Caco-2 (cell line): ENCODE results near the gene ARPC2. TPM values are rescaled to one million over a fixed set of nuclear protein-coding genes. Genes with fewer than 3 reads are reported as not detected.

Experiments
- BruUV-seq: library from RNA; stranded (reverse); fragments of 400-500 nt; replicated peaks from 2 replicates; lab custom pipeline; 2021; lab: Mats Ljungman, UMichigan
- CTCF ChIA-PET: fragments of 300-600 bp; sonication (Branson Sonifier 250); formaldehyde crosslinking; loops from one replicate; lab custom pipeline; 2022; ENCODE audit warnings: antibody characterized with exemption; lab: Charles Lee
- POLR2A ChIA-PET: fragments of 300-600 bp; sonication (Branson Sonifier 250); formaldehyde crosslinking; loops from one replicate; lab custom pipeline; 2022; ENCODE audit warnings: antibody characterized with exemption; lab: Charles Lee
- DNase-seq, 2 experiments: peaks; one replicate each; pipeline versions ENCODE4 v3.0.0 to v3.0.0-alpha.2; 2020 to 2022
- H3K27me3 ChIP-seq: replicated peaks from 2 replicates; pipeline ENCODE4 v1.6.0; 2011; ENCODE audit warnings: low read length; ENCODE audit not compliant: control insufficient read depth, insufficient read depth
- H3K36me3 ChIP-seq: 2 replicates; pipeline ENCODE4 v1.5.1; 2011; ENCODE audit warnings: low read length; ENCODE audit not compliant: control insufficient read depth, insufficient read depth
- H3K4me1 ChIP-seq: fragments of 250-450 bp; sonication (Bioruptor Pico); 2 replicates; pipeline ENCODE4 v1.5.1; 2020; ENCODE audit warnings: mild to moderate bottlenecking
- H3K4me3 ChIP-seq: 2 replicates; pipeline ENCODE4 v1.5.1; 2011; ENCODE audit warnings: low read depth, mild to moderate bottlenecking, control low read depth, low read length
- H3K9me3 ChIP-seq: fragments of 250-450 bp; sonication (Bioruptor Pico); 2 replicates; pipeline ENCODE4 v1.5.1; 2020; ENCODE audit warnings: mild to moderate bottlenecking, moderate library complexity
- H3K27ac Mint-ChIP-seq: one replicate; pipeline ENCODE4 v1.8.0; 2022; ENCODE audit warnings: mixed read lengths; ENCODE audit not compliant: unreplicated experiment
- H3K27me3 Mint-ChIP-seq: one replicate; pipeline ENCODE4 v1.8.0; 2022; ENCODE audit warnings: mixed read lengths; ENCODE audit not compliant: insufficient read depth, unreplicated experiment
- H3K36me3 Mint-ChIP-seq: one replicate; pipeline ENCODE4 v1.8.0; 2022; ENCODE audit warnings: mild to moderate bottlenecking, mixed read lengths; ENCODE audit not compliant: insufficient read depth, unreplicated experiment
- H3K4me1 Mint-ChIP-seq: one replicate; pipeline ENCODE4 v1.8.0; 2022; ENCODE audit warnings: low read depth, mixed read lengths; ENCODE audit not compliant: unreplicated experiment
- H3K4me3 Mint-ChIP-seq: one replicate; pipeline ENCODE4 v1.8.0; 2022; ENCODE audit warnings: mild to moderate bottlenecking, moderate library complexity, mixed read lengths; ENCODE audit not compliant: unreplicated experiment
- H3K9me3 Mint-ChIP-seq: one replicate; pipeline ENCODE4 v1.8.0; 2022; ENCODE audit warnings: mixed read lengths; ENCODE audit not compliant: unreplicated experiment
- intact Hi-C: fragments of 100-400 bp; cut with micrococcal nuclease; formaldehyde crosslinking; loops from one replicate; pipeline ENCODE4 v1.10.0; 2022; ENCODE audit not compliant: unreplicated experiment
- microRNA-seq: library from miRNA; unstranded; fragments of <30 nt; microRNA quantifications from one replicate; pipeline ENCODE4 v1.2.0, GENCODE V29; 2022
- total RNA-seq: library from RNA; stranded (reverse); gene quantifications from 2 replicates; pipeline ENCODE4 v1.2.3, GENCODE V29; 2022
- TF ChIP-seq, protein P1 (sequence below), 2 experiments: fragments of 200-600 bp in 1 of 2; IDR thresholded peaks; 1 replicate in 1 of 2; 2 replicates in 1 of 2; pipeline versions ENCODE4 v1.5.1 to v1.8.0; 2011 to 2022; ENCODE audit warnings: antibody characterized with exemption in 1 of 2, control low read depth in 1 of 2, inconsistent platforms in 1 of 2, low read depth in 1 of 2, low read length in 1 of 2, mild to moderate bottlenecking in 1 of 2, moderate library complexity in 1 of 2; ENCODE audit not compliant: insufficient read depth in 1 of 2, severe bottlenecking in 1 of 2, unreplicated experiment in 1 of 2

The ARPC2 gene
- total RNA-seq, 1 experiment from 2014 or later: 284 TPM

DNA sequence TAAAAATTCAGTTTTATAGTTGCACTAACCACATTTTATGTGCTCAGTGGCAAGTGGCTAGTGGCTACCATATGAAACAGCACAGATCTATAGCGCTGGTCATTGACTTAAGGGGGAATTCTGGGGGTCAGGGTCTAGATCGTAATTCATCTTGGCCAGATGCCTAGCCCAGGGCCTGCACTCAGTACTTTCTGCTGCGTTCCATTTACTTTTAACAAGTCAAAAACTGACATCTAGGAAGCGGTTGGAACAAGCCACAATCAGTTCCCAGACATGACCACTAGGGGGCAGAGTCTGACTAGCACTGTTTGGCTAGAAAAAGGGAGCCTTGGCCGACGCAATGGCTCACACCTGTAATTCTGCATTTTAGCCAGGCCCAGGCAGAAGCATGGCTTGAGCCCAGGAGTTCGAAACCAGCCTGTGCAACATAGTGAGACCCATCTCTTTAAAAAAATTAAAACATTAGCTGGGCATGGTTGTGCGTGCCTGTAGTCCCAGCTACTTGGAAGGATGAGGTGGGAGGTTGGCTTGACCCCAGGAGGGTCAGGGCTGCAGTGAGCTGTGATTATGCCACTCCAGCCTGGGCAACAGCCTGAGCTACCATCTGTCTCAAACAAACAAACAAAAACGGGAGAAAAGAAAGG is 84.3 kb downstream of the ARPC2 start:
- Mint-ChIP-seq H3K4me1 (peaks cover 31% of the 10 kb centered on the region), H3K9me3 (no peaks in the 10 kb centered on the region), H3K4me3 (no peak overlapping the region), H3K27ac (no peak overlapping the region), H3K27me3 (no peaks in the 10 kb centered on the region), H3K36me3 (peaks cover 4% of the 10 kb centered on the region)
- H3K9me3 ChIP-seq: no peaks in the 10 kb centered on the region
- no peaks in the 10 kb centered on the region for H3K36me3 ChIP-seq
- H3K4me3 ChIP-seq: no peak overlapping the region
- H3K4me1 ChIP-seq: peaks cover 18% of the 10 kb centered on the region
- peak; percentile 91 to 93 for DNase-seq
- intact Hi-C loops: loop anchor here (1.0 to 5.0 kb wide), 4 partner anchors 9 to 166 kb away; partner anchors contain the start of genes CATIP and TMBIM1
- no peaks in the 10 kb centered on the region for H3K27me3 ChIP-seq
- no TSS peak for BruUV-seq
- TF ChIP-seq, protein P1, sequence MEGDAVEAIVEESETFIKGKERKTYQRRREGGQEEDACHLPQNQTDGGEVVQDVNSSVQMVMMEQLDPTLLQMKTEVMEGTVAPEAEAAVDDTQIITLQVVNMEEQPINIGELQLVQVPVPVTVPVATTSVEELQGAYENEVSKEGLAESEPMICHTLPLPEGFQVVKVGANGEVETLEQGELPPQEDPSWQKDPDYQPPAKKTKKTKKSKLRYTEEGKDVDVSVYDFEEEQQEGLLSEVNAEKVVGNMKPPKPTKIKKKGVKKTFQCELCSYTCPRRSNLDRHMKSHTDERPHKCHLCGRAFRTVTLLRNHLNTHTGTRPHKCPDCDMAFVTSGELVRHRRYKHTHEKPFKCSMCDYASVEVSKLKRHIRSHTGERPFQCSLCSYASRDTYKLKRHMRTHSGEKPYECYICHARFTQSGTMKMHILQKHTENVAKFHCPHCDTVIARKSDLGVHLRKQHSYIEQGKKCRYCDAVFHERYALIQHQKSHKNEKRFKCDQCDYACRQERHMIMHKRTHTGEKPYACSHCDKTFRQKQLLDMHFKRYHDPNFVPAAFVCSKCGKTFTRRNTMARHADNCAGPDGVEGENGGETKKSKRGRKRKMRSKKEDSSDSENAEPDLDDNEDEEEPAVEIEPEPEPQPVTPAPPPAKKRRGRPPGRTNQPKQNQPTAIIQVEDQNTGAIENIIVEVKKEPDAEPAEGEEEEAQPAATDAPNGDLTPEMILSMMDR (IDR thresholded peaks at IDR 0.05; ENCODE audit: insufficient read depth in 1 of 2, low read depth in 1 of 2, low read length in 1 of 2, severe bottlenecking in 1 of 2, unreplicated experiment in 1 of 2): peak; percentile 95 to 96
- ChIA-PET POLR2A (interaction anchor here (0.8 kb wide), 1 partner anchor 94 kb away, joined by 3 read pairs; no protein-coding TSS in a partner anchor), CTCF (interaction anchor here (1.8 kb wide), 1 partner anchor 95 kb away, joined by 6 read pairs; no protein-coding TSS in a partner anchor)

Small RNA genes within 50 kb of the gene (microRNA-seq; reads per million reads assigned to microRNA genes)
- gene MIR6513: 3.9 reads per million, percentile 25 among the genes with 10 or more reads in this experiment

Other genes starting within 250 kb of the ARPC2 start
- 16.1 and 16.9 TPM in 2 replicates for gene TNS1, start 214.2 kb upstream of the ARPC2 start, total RNA-seq
- gene RUFY4, start 147.9 kb upstream of the ARPC2 start, total RNA-seq: not detected in 2 replicates
- gene CXCR2, start 91.2 kb upstream of the ARPC2 start, total RNA-seq: not detected in 2 replicates
- not detected in 2 replicates for gene CXCR1, start 50.2 kb upstream of the ARPC2 start, total RNA-seq
- 0.29 and 0.44 TPM in 2 replicates for gene GPBAR1, start 43.8 kb downstream of the ARPC2 start, total RNA-seq
- 118 and 125 TPM in 2 replicates for gene AAMP, start 52.9 kb downstream of the ARPC2 start, total RNA-seq
- gene PNKD, start 53.3 kb downstream of the ARPC2 start, total RNA-seq: 39.2 and 42.9 TPM in 2 replicates
- 168 and 175 TPM in 2 replicates for gene TMBIM1, start 75.3 kb downstream of the ARPC2 start, total RNA-seq
- gene CATIP, start 139.7 kb downstream of the ARPC2 start, total RNA-seq: 0.54 TPM in 1 of 2 replicates, not detected in the other
- gene SLC11A1, start 165.1 kb downstream of the ARPC2 start, total RNA-seq: 0.12 and 0.32 TPM in 2 replicates
- 103 and 104 TPM in 2 replicates for gene CTDSP1, start 182.7 kb downstream of the ARPC2 start, total RNA-seq
- gene VIL1, start 201.9 kb downstream of the ARPC2 start, total RNA-seq: 401 and 448 TPM in 2 replicates